Adrenal gland (tissue), 12 donors: ENCODE results near the gene FBXL19. TPM values are rescaled to one million over a fixed set of nuclear protein-coding genes. Genes with fewer than 3 reads are reported as not detected.

Experiments
- DNase-seq, 7 donors: peaks; one replicate each; pipeline ENCODE4 v3.0.0-alpha.2; 2019 to 2020
- H3K27ac ChIP-seq, 5 donors: fragments of 200-600 bp; sonication (generic) in 4 of 5; 1 replicate in 3 of 5; 2 replicates in 2 of 5; pipeline versions ENCODE4 v1.5.1 to v1.8.0; 2016 to 2020; ENCODE audit warnings: mild to moderate bottlenecking in 1 of 5
- H3K27me3 ChIP-seq: fragments of 200-600 bp; 2 replicates; pipeline ENCODE4 v1.8.0; 2021
- H3K36me3 ChIP-seq, 2 donors: fragments of 200-600 bp; replicated peaks in 1 of 2; 1 replicate in 1 of 2; 2 replicates in 1 of 2; pipeline versions ENCODE4 v1.5.1 to v1.8.0; 2018 to 2022
- H3K4me1 ChIP-seq, 2 donors: fragments of 200-600 bp; replicated peaks in 1 of 2; 1 replicate in 1 of 2; 2 replicates in 1 of 2; pipeline versions ENCODE4 v1.5.1 to v1.8.0; 2018 to 2021
- H3K4me3 ChIP-seq, 4 donors: fragments of 200-600 bp; sonication (generic) in 3 of 4; one replicate each; pipeline ENCODE4 v1.5.1; 2016 to 2018
- H3K9me3 ChIP-seq, 3 donors: fragments of 200-600 bp; sonication (generic) in 1 of 3; replicated peaks in 1 of 3; 1 replicate in 2 of 3; 2 replicates in 1 of 3; pipeline versions ENCODE4 v1.5.1 to v1.8.0; 2016 to 2021
- CTCF ChIP-seq, 6 experiments: fragments of 450-650 bp in 4 of 6; fragments of 200-600 bp in 2 of 6; sonication (generic) in 1 of 6; IDR thresholded peaks; 1 replicate in 5 of 6; 2 replicates in 1 of 6; pipeline versions ENCODE4 v1.5.1 to v1.8.0; 2016 to 2021; ENCODE audit warnings: antibody characterized with exemption in 6 of 6, mild to moderate bottlenecking in 2 of 6, moderate library complexity in 1 of 6
- POLR2A ChIP-seq, 2 donors: fragments of 450-650 bp; IDR thresholded peaks; one replicate each; pipeline ENCODE4 v1.6.1; 2017; ENCODE audit warnings: antibody characterized with exemption in 2 of 2, mild to moderate bottlenecking in 2 of 2, moderate library complexity in 1 of 2
- WGBS, 4 donors: extraction: QIAGEN DNeasy Blood & Tissue Kit in 2 of 4; methylation state at CpG; one replicate each; pipeline versions ENCODE4 v1.1.5 to v1.1.7; 2013 to 2017; 5-methylcytosine and 5-hydroxymethylcytosine counted together
- intact Hi-C, 2 donors: fragments of 100-400 bp; cut with DNase I; formaldehyde crosslinking; loops; one replicate each; pipeline versions ENCODE4 v1.14.1 to v1.15.0; 2022 to 2023
- polyA plus RNA-seq, 3 donors: library from polyadenylated mRNA; stranded (reverse); fragments of 200-250 nt in 2 of 3; fragments of 350-450 nt in 1 of 3; fragmentation: Illumina TruSeq in 1 of 3; extraction: RNeasy Lipid Tissue Mini Kit (QIAGEN cat#74804) in 1 of 3; gene quantifications; one replicate each; pipeline ENCODE4 v1.2.3, GENCODE V29; 2013 to 2014
- total RNA-seq, 9 donors: library from RNA; depleted of rRNA in 4 of 9; stranded (reverse); fragments of >200 nt in 4 of 9; fragments of 120-200 nt in 1 of 9; fragmentation: NEBNext Ultra II Directional in 1 of 9; extraction: Animal tissue kit (Norgen Biotek cat#: 25700) in 1 of 9; gene quantifications; one replicate each; pipeline versions ENCODE4 v1.1.0 to v1.2.4, GENCODE V29; 2013 to 2023
- donor health status: healthy with polysubstance abuse.
- donor health status: Bipolar disorder and iron deficiency.
- donor health status: DM: yes; HTN: yes; CAD: no.
- donor health status: DM: no; HTN: no; CAD: no.
- donor health status: DM: no; HTN: no; CAD: no.
- donor health status: DM: yes; HTN: yes; CAD: no.

The FBXL19 gene
- total and polyA plus RNA-seq, 12 donors: 1.6 to 74.1 (median 12.5) TPM

GRCh38 chr16:30912794-30913412, 10.5 kb upstream of the FBXL19 start:
- no peak for DNase-seq
- no peak overlapping the region for H3K4me3 ChIP-seq
- WGBS, 4 donors: 87 to 95% (median 92%) methylated on average over 6 of the region's 6 CpGs
- no peaks in the 10 kb centered on the region for H3K36me3 ChIP-seq
- intact Hi-C loops: loop anchor here in 1 of 2 donors (5.0 kb wide), 1 partner anchor 71 kb away; no protein-coding TSS in a partner anchor
- H3K4me1 ChIP-seq: no peaks in the 10 kb centered on the region
- H3K27me3 ChIP-seq: no peaks in the 10 kb centered on the region
- TF ChIP-seq CTCF (IDR thresholded peaks at IDR 0.05): no peak
- TF ChIP-seq POLR2A (IDR thresholded peaks at IDR 0.05): no peak
- H3K27ac ChIP-seq: no peak overlapping the region
- H3K9me3 ChIP-seq: no peaks in the 10 kb centered on the region

DNA sequence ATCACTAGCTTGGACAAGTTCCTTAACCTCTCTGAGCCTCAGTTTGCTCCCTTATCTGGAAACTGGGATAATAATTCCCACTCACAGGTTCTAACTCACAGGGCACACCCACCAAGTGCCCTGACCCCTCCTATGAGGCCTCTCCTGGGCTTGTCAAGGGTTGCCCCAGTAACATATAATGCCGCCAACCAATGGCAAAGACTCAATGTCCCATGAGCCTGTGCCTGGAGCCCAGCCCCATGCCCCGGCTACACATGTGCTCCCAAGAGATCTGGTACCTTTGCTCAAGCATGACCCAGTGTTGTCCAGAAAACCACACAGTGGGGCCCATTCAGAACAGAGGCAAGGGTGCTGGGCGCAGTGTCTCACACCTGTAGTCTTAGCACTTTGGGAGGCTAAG, 8.5 kb upstream of the FBXL19 start:
- no peak for TF ChIP-seq POLR2A (IDR thresholded peaks at IDR 0.05)
- TF ChIP-seq CTCF (IDR thresholded peaks at IDR 0.05): no peak
- intact Hi-C loops: loop anchor here in 1 of 2 donors (5.0 kb wide), 1 partner anchor 73 kb away; no protein-coding TSS in a partner anchor
- Histone ChIP-seq H3K9me3 (no peaks in the 10 kb centered on the region), H3K4me3 (no peak overlapping the region), H3K27ac (no peak overlapping the region), H3K27me3 (no peaks in the 10 kb centered on the region), H3K36me3 (no peaks in the 10 kb centered on the region), H3K4me1 (no peaks in the 10 kb centered on the region)
- WGBS, 4 donors: 84 to 96% (median 94%) methylated on average over 3 of the region's 3 CpGs
- DNase-seq: no peak

GRCh38 chr16:30918614-30919013, 4.8 kb upstream of the FBXL19 start:
- Histone ChIP-seq H3K4me3 (no peak overlapping the region), H3K9me3 (no peaks in the 10 kb centered on the region), H3K27ac (no peak overlapping the region), H3K4me1 (peaks cover 6 to 7% of the 10 kb centered on the region in 2 donors), H3K27me3 (no peaks in the 10 kb centered on the region), H3K36me3 (no peaks in the 10 kb centered on the region)
- TF ChIP-seq CTCF (IDR thresholded peaks at IDR 0.05) (no peak), POLR2A (IDR thresholded peaks at IDR 0.05) (no peak)
- intact Hi-C loops: no loop called here
- DNase-seq: no peak
- 75 to 93% (median 82%) methylated on average over 1 of the region's 1 CpG for WGBS, 4 donors

- DNase-seq: no peak
- H3K4me3 ChIP-seq: no peak overlapping the region
- TF ChIP-seq POLR2A (IDR thresholded peaks at IDR 0.05) (no peak), CTCF (IDR thresholded peaks at IDR 0.05) (no peak)
- intact Hi-C loops: loop anchor here in 1 of 2 donors (10.0 kb wide), 1 partner anchor 64 kb away; the partner anchor contains the start of gene HSD3B7
- no peaks in the 10 kb centered on the region for H3K9me3 ChIP-seq
- no peaks in the 10 kb centered on the region for H3K36me3 ChIP-seq
- H3K27ac ChIP-seq: no peak overlapping the region
- peaks cover 7 to 13% of the 10 kb centered on the region in 2 donors for H3K4me1 ChIP-seq
- WGBS, 4 donors: 66 to 77% (median 71%) methylated on average over 2 of the region's 2 CpGs
- no peaks in the 10 kb centered on the region for H3K27me3 ChIP-seq
Observed at GRCh38 chr16:30920891-30921290, 2.5 kb upstream of the FBXL19 start.
